GM10266 (cell line): ENCODE data around the gene FARSB.
A peak's percentile ranks its signal among the peaks of the same experiment; 100 is the strongest.
"Not testable (repeated sequence)": the region's sequence is repeated elsewhere in the genome, so short reads cannot be mapped to it uniquely, and the experiment has no call there.

Experiments
- DNase-seq: peaks from one replicate; pipeline ENCODE4 v3.0.0; 2012; ENCODE audit errors: extremely low spot score
- CTCF ChIP-seq: IDR thresholded peaks from 2 replicates; pipeline ENCODE4 v1.5.1; 2012; ENCODE audit warnings: mild to moderate bottlenecking, low read depth; ENCODE audit not compliant: control insufficient read depth, insufficient read depth; ENCODE audit errors: missing control alignments

Gene FARSB

GRCh38 chr2:222655787-222656525 is at the start of gene FARSB:
TSS of gene FARSB (minus strand) at chr2:222656092. CDS start at chr2:222656073, 19 bp downstream.
- DNase-seq: peak; percentile 91

GRCh38 chr2:222703886-222704285 is 48.0 kb upstream of the FARSB start:
- no peak for DNase-seq
- no peak for TF ChIP-seq CTCF

More at GRCh38 chr2:222655787-222656525, at the start of gene FARSB:
- TF ChIP-seq CTCF: no peak

DNA sequence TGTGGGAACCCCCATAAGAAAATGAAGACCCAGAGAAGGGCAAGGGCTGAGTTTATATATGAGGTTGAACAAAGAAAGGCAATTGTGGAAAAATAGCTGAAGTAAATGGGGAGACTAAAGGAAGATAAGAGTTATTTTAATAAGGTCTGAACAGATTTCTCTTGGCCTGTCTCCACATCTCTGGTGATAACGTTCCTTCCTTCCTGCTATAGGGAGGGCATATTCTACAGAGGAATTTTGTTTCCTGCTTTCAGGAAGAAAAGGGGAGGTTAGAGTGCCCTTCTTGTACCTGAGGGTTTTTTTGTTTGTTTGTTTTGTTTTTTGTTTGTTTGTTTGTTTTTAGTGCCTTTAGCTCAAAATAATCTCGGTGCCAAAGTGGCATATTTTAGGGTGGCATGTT is 47.2 kb upstream of the FARSB start:
- TF ChIP-seq CTCF: no peak
- DNase-seq: no peak

GRCh38 chr2:222701721-222702131 is 45.8 kb upstream of the FARSB start:
- TF ChIP-seq CTCF: no peak
- DNase-seq: no peak

GRCh38 chr2:222701233-222701632 is 45.3 kb upstream of the FARSB start:
- no peak for TF ChIP-seq CTCF
- DNase-seq: no peak

DNA sequence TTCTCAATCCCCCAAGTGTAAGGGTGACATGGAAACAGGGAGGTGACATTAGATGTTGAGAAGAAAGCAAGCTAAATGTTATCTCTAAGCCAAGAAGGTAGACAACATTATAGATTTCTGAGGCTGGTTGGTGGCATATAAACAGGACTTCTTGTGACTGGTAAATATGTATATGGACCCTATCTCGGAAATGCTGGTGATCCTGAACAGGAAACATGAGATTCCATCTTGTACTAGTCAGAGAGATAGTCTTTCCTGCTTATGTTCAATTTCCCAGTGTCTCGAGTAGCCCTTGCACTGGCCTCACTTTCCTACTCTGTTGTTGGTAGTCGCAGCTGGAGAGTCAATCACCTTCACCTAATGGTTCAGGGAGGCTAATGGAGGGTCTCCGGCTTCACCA is 42.4 kb upstream of the FARSB start:
- no peak for DNase-seq
- no peak for TF ChIP-seq CTCF

- TF ChIP-seq CTCF: no peak
- DNase-seq: no peak
These were observed 37.9 kb upstream of the FARSB start for GRCh38 chr2:222693837-222694236.

DNA sequence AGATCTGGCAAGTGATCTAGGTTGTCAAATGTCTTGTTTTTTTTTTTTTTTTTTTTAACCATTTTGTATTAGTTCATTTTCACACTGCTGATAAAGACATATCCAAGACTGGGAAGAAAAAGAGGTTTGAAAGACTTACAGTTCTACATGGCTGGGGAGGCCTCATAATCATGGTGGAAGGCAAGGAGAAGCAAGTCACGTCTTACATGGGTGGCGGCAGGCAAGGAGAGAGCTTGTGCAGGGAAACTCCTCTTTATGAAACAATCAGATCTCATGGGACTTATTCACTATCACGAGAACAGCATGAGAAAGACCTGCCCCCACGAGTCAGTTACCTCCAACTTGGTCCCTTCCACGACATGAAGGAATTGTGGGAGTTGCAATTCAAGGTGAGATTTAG is 37.5 kb upstream of the FARSB start:
- DNase-seq: not testable (repeated sequence)
